IMR-90 (cell line): Measurements from ENCODE around the gene AAR2. TPM values are rescaled to one million over a fixed set of nuclear protein-coding genes. Genes with fewer than 3 reads are reported as not detected.

Experiments used
- CEBPB ChIP-seq: IDR thresholded peaks from 2 replicates; pipeline ENCODE4 v1.6.1; 2012; ENCODE audit warnings: low read depth, low read length, improper control_type of control experiment
- polyA plus RNA-seq, 3 experiments: library from polyadenylated mRNA; depleted of rRNA; stranded (reverse); fragments of >200 nt; gene quantifications; 2 replicates each; pipeline ENCODE4 v1.2.3, GENCODE V29; 2012; ENCODE audit warnings: low replicate concordance in 1 of 3
- total RNA-seq: library from RNA; depleted of rRNA; stranded (reverse); fragments of >200 nt; gene quantifications from 2 replicates; pipeline ENCODE4 v1.2.3, GENCODE V29; 2012; rRNA removed

AAR2 gene
- total and polyA plus RNA-seq, 2 of the 4 experiments (the other 2 are of a cell fraction) = 28.2 to 35.8 TPM

DNA sequence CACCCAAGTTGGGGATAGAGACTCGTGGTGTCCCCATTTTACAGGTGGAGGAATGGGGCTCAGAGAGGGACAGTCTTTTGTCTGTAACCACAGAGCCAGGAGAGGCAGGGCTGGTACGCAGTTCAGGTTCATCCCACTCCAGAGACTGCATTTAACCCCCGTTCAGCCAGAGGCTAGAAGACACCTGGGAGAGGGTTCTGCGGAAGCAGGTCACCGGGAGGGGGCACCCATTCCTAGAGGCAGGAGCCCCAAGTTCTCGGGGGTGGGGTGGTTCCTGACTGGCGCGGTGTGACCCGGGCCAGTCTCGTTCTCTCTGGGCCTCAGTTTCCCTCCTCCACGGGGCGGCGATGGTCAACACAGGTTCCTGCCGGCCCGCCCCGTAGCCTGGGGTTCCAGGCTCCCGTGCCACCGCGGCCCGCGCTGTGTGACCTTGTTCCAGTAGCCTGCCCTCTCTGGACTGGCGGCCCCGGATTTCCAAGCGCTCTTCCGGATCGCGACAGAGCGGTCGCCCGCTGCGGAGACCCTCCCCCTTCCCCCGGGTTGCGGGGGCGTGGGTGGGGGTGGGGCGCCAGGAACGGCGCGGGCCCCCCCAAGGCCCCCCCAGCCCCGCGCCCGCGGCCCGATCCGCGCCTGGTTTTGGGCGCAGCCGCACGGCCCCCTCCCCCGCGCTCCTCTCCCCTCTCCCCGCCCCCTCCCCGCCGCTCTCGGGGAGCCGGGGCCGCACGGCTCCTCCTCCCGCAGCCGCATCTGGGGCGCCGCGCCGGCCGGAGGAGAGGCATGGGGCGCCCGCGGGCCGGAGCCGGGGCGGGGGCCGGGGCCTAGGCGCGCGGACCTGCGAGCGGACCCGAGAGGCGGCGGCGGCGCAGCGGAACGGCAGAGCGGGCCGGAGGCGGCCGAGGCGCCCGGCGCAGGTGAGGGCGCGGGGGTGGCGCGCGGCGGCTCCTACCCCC is 69.6 kb downstream of the AAR2 start, which contains the start of gene DLGAP4 (continued):
- no peak for TF ChIP-seq CEBPB

Other genes starting within 250 kb of the AAR2 start
- gene EPB41L1, start 81.7 kb upstream of the AAR2 start, total RNA-seq = 12.5 and 13.9 TPM in 2 replicates
- gene EPB41L1, start 81.7 kb upstream of the AAR2 start, polyA plus RNA-seq (2012; rRNA removed) = 33.6 and 33.7 TPM in 2 replicates
- gene DLGAP4, start 69.9 kb downstream of the AAR2 start, total RNA-seq = 27.8 and 32.3 TPM in 2 replicates
- 73.2 and 76.7 TPM in 2 replicates for gene DLGAP4, start 69.9 kb downstream of the AAR2 start, polyA plus RNA-seq (2012; rRNA removed)